ENCODE measurements around the gene TANGO6. TPM values are rescaled to one million over a fixed set of nuclear protein-coding genes. Genes with fewer than 3 reads are reported as not detected.

The TANGO6 gene
- total RNA-seq, 5 donors from 2014 or later (not counting 1 experiment from before 2014, with no cell fraction given) = 25.2 to 35.2 (median 29.0) TPM

- Mint-ChIP-seq H3K27me3 (no peaks in the 10 kb centered on the region), H3K4me1 (no peaks in the 10 kb centered on the region), H3K36me3 (peaks cover 49% of the 10 kb centered on the region), H3K9me3 (no peaks in the 10 kb centered on the region), H3K27ac (no peak overlapping the region), H3K4me3 (no peak overlapping the region)
- no peak for ATAC-seq (replicated peaks in 1 of 4)
- CTCF ChIA-PET = no interaction called here
- Histone ChIP-seq H3K9me3 (no peaks in the 10 kb centered on the region), H3K4me1 (ENCODE audit: control insufficient read depth in 1 of 2, extremely low read depth in 1 of 2, insufficient read depth in 2 of 2, low read length in 2 of 2) (no peaks in the 10 kb centered on the region), H3K4me3 (ENCODE audit: control insufficient read depth in 1 of 2, extremely low read depth in 1 of 2, low read length in 1 of 2) (no peak overlapping the region), H3K36me3 (ENCODE audit: control insufficient read depth in 2 of 2, extremely low read depth in 1 of 2, insufficient read depth in 1 of 2, low read length in 1 of 2) (peaks cover 18 to 46% of the 10 kb centered on the region in 2 donors), H3K27me3 (replicated peaks in 1 of 2; ENCODE audit: control insufficient read depth in 2 of 2, extremely low read depth in 1 of 2, insufficient read depth in 2 of 2, low read length in 1 of 2) (no peaks in the 10 kb centered on the region), H3K27ac (ENCODE audit: low read length) (no peak overlapping the region)
- DNase-seq = no peak
- 100% methylated on average over 2 of the region's 7 CpGs for WGBS (ENCODE audit: insufficient coverage)
- POLR2A ChIA-PET = no interaction called here
Measured at GRCh38 chr16:68873635-68874471, 30.5 kb downstream of the TANGO6 start.

DNA sequence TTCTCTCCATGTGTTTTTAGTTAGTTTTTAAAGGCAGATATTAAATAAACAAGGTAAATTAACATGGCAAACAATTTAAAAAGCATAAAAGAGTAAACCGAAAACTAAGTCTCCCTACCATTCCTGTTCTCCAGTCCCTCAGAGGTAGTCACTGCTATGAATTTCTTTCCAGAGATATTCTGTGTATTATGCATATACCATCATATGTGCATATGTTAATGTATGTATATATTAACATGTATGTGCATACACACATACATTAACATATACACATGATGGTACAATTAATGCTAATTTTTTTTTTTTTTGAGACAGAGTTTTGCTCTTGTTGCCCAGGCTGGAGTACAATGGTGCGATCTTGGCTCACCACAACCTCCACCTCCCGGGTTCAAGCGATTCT is 32.5 kb downstream of the TANGO6 start:
- H3K4me1 ChIP-seq (ENCODE audit: control insufficient read depth in 1 of 2, extremely low read depth in 1 of 2, insufficient read depth in 2 of 2, low read length in 2 of 2) = no peaks in the 10 kb centered on the region
- POLR2A ChIA-PET = no interaction called here
- ATAC-seq (replicated peaks in 1 of 4) (no peak), DNase-seq (no peak)
- no peaks in the 10 kb centered on the region for H3K27me3 Mint-ChIP-seq
- no CpG with 5 or more reads among the region's 4 CpGs for WGBS (ENCODE audit: insufficient coverage)
- no peak overlapping the region for H3K4me3 Mint-ChIP-seq
- CTCF ChIA-PET = no interaction called here
- H3K27ac ChIP-seq (ENCODE audit: low read length) = no peak overlapping the region
- peaks cover 39% of the 10 kb centered on the region for H3K36me3 Mint-ChIP-seq
- H3K27ac Mint-ChIP-seq = no peak overlapping the region
- no peaks in the 10 kb centered on the region for H3K9me3 ChIP-seq
- H3K27me3 ChIP-seq (replicated peaks in 1 of 2; ENCODE audit: control insufficient read depth in 2 of 2, extremely low read depth in 1 of 2, insufficient read depth in 2 of 2, low read length in 1 of 2) = no peaks in the 10 kb centered on the region
- H3K36me3 ChIP-seq (ENCODE audit: control insufficient read depth in 2 of 2, extremely low read depth in 1 of 2, insufficient read depth in 1 of 2, low read length in 1 of 2) = peaks cover 18 to 44% of the 10 kb centered on the region in 2 donors
- H3K9me3 Mint-ChIP-seq = no peaks in the 10 kb centered on the region
- no peaks in the 10 kb centered on the region for H3K4me1 Mint-ChIP-seq
- no peak overlapping the region for H3K4me3 ChIP-seq (ENCODE audit: control insufficient read depth in 1 of 2, extremely low read depth in 1 of 2, low read length in 1 of 2)

- Histone ChIP-seq H3K36me3 (ENCODE audit: control insufficient read depth in 2 of 2, extremely low read depth in 1 of 2, insufficient read depth in 1 of 2, low read length in 1 of 2) (peaks cover 0 to 24% of the 10 kb centered on the region in 2 donors), H3K27me3 (replicated peaks in 1 of 2; ENCODE audit: control insufficient read depth in 2 of 2, extremely low read depth in 1 of 2, insufficient read depth in 2 of 2, low read length in 1 of 2) (no peaks in the 10 kb centered on the region), H3K4me3 (ENCODE audit: control insufficient read depth in 1 of 2, extremely low read depth in 1 of 2, low read length in 1 of 2) (no peak overlapping the region), H3K27ac (ENCODE audit: low read length) (no peak overlapping the region), H3K9me3 (no peaks in the 10 kb centered on the region), H3K4me1 (ENCODE audit: control insufficient read depth in 1 of 2, extremely low read depth in 1 of 2, insufficient read depth in 2 of 2, low read length in 2 of 2) (no peaks in the 10 kb centered on the region)
- 100% methylated on average over 1 of the region's 6 CpGs for WGBS (ENCODE audit: insufficient coverage)
- Mint-ChIP-seq H3K36me3 (peaks cover 41% of the 10 kb centered on the region), H3K4me3 (no peak overlapping the region), H3K4me1 (no peaks in the 10 kb centered on the region), H3K27me3 (no peaks in the 10 kb centered on the region), H3K27ac (no peak overlapping the region), H3K9me3 (no peaks in the 10 kb centered on the region)
- POLR2A ChIA-PET = no interaction called here
- CTCF ChIA-PET = no interaction called here
- ATAC-seq (replicated peaks in 1 of 4) (no peak), DNase-seq (no peak)
Measured at GRCh38 chr16:68883685-68884084, 40.4 kb downstream of the TANGO6 start.

- Histone ChIP-seq H3K4me1 (ENCODE audit: control insufficient read depth in 1 of 2, extremely low read depth in 1 of 2, insufficient read depth in 2 of 2, low read length in 2 of 2) (no peaks in the 10 kb centered on the region), H3K9me3 (no peaks in the 10 kb centered on the region), H3K27me3 (replicated peaks in 1 of 2; ENCODE audit: control insufficient read depth in 2 of 2, extremely low read depth in 1 of 2, insufficient read depth in 2 of 2, low read length in 1 of 2) (no peaks in the 10 kb centered on the region), H3K36me3 (ENCODE audit: control insufficient read depth in 2 of 2, extremely low read depth in 1 of 2, insufficient read depth in 1 of 2, low read length in 1 of 2) (peaks cover 0 to 24% of the 10 kb centered on the region in 2 donors), H3K27ac (ENCODE audit: low read length) (no peak overlapping the region), H3K4me3 (ENCODE audit: control insufficient read depth in 1 of 2, extremely low read depth in 1 of 2, low read length in 1 of 2) (no peak overlapping the region)
- Mint-ChIP-seq H3K27ac (no peak overlapping the region), H3K36me3 (peaks cover 41% of the 10 kb centered on the region), H3K9me3 (no peaks in the 10 kb centered on the region), H3K27me3 (no peaks in the 10 kb centered on the region), H3K4me1 (no peaks in the 10 kb centered on the region), H3K4me3 (no peak overlapping the region)
- no CpG with 5 or more reads among the region's 1 CpG for WGBS (ENCODE audit: insufficient coverage)
- POLR2A ChIA-PET = no interaction called here
- CTCF ChIA-PET = no interaction called here
- DNase-seq (no peak), ATAC-seq (replicated peaks in 1 of 4) (no peak)
Measured at GRCh38 chr16:68884401-68884800, 41.1 kb downstream of the TANGO6 start.

GRCh38 chr16:68884861-68885720 is 41.8 kb downstream of the TANGO6 start:
- DNase-seq (no peak), ATAC-seq (replicated peaks in 1 of 4) (no peak)
- Mint-ChIP-seq H3K27me3 (no peaks in the 10 kb centered on the region), H3K36me3 (peaks cover 45% of the 10 kb centered on the region), H3K27ac (no peak overlapping the region), H3K9me3 (no peaks in the 10 kb centered on the region), H3K4me3 (no peak overlapping the region), H3K4me1 (no peaks in the 10 kb centered on the region)
- Histone ChIP-seq H3K27me3 (replicated peaks in 1 of 2; ENCODE audit: control insufficient read depth in 2 of 2, extremely low read depth in 1 of 2, insufficient read depth in 2 of 2, low read length in 1 of 2) (no peaks in the 10 kb centered on the region), H3K4me3 (ENCODE audit: control insufficient read depth in 1 of 2, extremely low read depth in 1 of 2, low read length in 1 of 2) (no peak overlapping the region), H3K9me3 (no peaks in the 10 kb centered on the region), H3K4me1 (ENCODE audit: control insufficient read depth in 1 of 2, extremely low read depth in 1 of 2, insufficient read depth in 2 of 2, low read length in 2 of 2) (no peaks in the 10 kb centered on the region), H3K27ac (ENCODE audit: low read length) (no peak overlapping the region), H3K36me3 (ENCODE audit: control insufficient read depth in 2 of 2, extremely low read depth in 1 of 2, insufficient read depth in 1 of 2, low read length in 1 of 2) (peaks cover 0 to 22% of the 10 kb centered on the region in 2 donors)
- POLR2A ChIA-PET = no interaction called here
- CTCF ChIA-PET = interaction anchor here in 1 of 2 donors (0.6 kb wide), 1 partner anchor 135 kb away, joined by 7 read pairs; no protein-coding TSS in a partner anchor
- no CpG with 5 or more reads among the region's 7 CpGs for WGBS (ENCODE audit: insufficient coverage)

- Mint-ChIP-seq H3K27ac (no peak overlapping the region), H3K36me3 (peaks cover 33% of the 10 kb centered on the region), H3K4me3 (no peak overlapping the region), H3K27me3 (no peaks in the 10 kb centered on the region), H3K4me1 (peaks cover 0 to 5% (median 4%) of the 10 kb centered on the region in 3 donors), H3K9me3 (no peaks in the 10 kb centered on the region)
- H3K27ac ChIP-seq (ENCODE audit: low read length) = no peak overlapping the region
- WGBS (ENCODE audit: insufficient coverage) = no CpG with 5 or more reads among the region's 1 CpG
- POLR2A ChIA-PET = no interaction called here
- peaks cover 0 to 11% of the 10 kb centered on the region in 2 donors for H3K36me3 ChIP-seq (ENCODE audit: control insufficient read depth in 2 of 2, extremely low read depth in 1 of 2, insufficient read depth in 1 of 2, low read length in 1 of 2)
- ATAC-seq (replicated peaks in 1 of 4) (no peak), DNase-seq (no peak)
- H3K27me3 ChIP-seq (replicated peaks in 1 of 2; ENCODE audit: control insufficient read depth in 2 of 2, extremely low read depth in 1 of 2, insufficient read depth in 2 of 2, low read length in 1 of 2) = no peaks in the 10 kb centered on the region
- H3K9me3 ChIP-seq = no peaks in the 10 kb centered on the region
- CTCF ChIA-PET = interaction anchor here in 1 of 2 donors (0.5 kb wide), 1 partner anchor 101 kb away, joined by 3 read pairs; no protein-coding TSS in a partner anchor
- no peaks in the 10 kb centered on the region for H3K4me1 ChIP-seq (ENCODE audit: control insufficient read depth in 1 of 2, extremely low read depth in 1 of 2, insufficient read depth in 2 of 2, low read length in 2 of 2)
- H3K4me3 ChIP-seq (ENCODE audit: control insufficient read depth in 1 of 2, extremely low read depth in 1 of 2, low read length in 1 of 2) = no peak overlapping the region
Measured at GRCh38 chr16:68887107-68887506, 43.8 kb downstream of the TANGO6 start.
